ENCODE measurements around the gene TAF5.

DNA sequence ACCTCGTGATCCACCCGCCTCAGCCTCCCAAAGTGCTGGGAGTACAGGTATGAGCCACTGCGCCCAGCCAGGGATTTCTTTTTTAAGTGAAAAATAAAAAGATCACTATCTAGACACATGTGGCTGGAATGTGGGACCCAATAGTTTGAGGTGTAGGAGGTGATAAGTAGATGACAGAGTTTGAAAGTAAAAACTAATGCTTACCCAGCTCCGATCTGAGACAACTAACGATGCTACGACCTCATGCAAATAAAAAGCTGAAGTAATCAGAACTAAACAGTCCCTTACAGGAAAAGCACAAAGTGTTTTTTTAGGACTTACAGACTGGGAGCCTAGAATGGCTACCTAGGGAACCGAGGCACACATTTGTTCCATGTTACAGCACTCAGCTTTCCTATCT lies 39.9 kb upstream of the TAF5 start:
- no peak for TF ChIP-seq EZH2 (IDR thresholded peaks at IDR 0.05; ENCODE audit: borderline replicate concordance, low read depth, low read length, poor library complexity, severe bottlenecking)
- TF ChIP-seq, protein P1, sequence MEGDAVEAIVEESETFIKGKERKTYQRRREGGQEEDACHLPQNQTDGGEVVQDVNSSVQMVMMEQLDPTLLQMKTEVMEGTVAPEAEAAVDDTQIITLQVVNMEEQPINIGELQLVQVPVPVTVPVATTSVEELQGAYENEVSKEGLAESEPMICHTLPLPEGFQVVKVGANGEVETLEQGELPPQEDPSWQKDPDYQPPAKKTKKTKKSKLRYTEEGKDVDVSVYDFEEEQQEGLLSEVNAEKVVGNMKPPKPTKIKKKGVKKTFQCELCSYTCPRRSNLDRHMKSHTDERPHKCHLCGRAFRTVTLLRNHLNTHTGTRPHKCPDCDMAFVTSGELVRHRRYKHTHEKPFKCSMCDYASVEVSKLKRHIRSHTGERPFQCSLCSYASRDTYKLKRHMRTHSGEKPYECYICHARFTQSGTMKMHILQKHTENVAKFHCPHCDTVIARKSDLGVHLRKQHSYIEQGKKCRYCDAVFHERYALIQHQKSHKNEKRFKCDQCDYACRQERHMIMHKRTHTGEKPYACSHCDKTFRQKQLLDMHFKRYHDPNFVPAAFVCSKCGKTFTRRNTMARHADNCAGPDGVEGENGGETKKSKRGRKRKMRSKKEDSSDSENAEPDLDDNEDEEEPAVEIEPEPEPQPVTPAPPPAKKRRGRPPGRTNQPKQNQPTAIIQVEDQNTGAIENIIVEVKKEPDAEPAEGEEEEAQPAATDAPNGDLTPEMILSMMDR (conservative IDR thresholded peaks at IDR 0.05; ENCODE audit: low read depth, low read length) = no peak

Measured in A673 (cell line).